ENCODE data around the gene HOXA11. TPM values are rescaled to one million over a fixed set of nuclear protein-coding genes. Genes with fewer than 3 reads are reported as not detected.
A peak's percentile ranks its signal among the peaks of the same experiment; 100 is the strongest.

The HOXA11 gene
- total RNA-seq, 1 experiment from 2014 or later = 26.6 TPM

DNA sequence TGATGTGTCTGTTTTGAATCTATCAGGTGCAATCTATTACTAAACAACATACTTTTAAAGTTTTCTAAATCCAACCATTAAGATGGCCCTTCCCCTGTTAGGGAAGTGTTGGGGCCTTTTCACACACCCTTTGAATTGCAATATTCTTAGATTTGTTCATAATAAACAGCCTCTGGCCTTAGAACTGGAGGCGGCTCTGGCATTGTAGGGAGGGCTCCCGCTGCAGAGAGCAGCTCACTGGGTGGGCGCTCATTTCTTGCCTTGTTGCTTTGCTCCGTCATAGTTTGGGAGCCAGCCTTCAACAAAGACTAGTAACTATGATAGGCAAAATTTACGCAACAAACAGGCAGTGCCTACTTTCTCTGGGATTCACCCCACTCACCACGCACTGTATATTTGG is 6.7 kb downstream of the HOXA11 start:
- Histone ChIP-seq H3K4me3 (ENCODE audit: low read length) (peak overlapping the region; percentile 84), H3F3A (ENCODE audit: low read length, unreplicated experiment) (no peaks in the 10 kb centered on the region), H4K20me1 (ENCODE audit: low read length) (no peaks in the 10 kb centered on the region), H3K27me3 (ENCODE audit: low read length) (no peaks in the 10 kb centered on the region), H3K36me3 (ENCODE audit: low read depth, low read length) (no peaks in the 10 kb centered on the region), H3K79me2 (ENCODE audit: low read length) (peaks cover 99% of the 10 kb centered on the region), H3K9me2 (replicated peaks; ENCODE audit: low read length) (no peaks in the 10 kb centered on the region), H2AFZ (ENCODE audit: low read length) (no peak overlapping the region), H3K9ac (ENCODE audit: low read length) (peak overlapping the region; percentile 90), H3K27ac (ENCODE audit: low read length) (peak overlapping the region; percentile 97), H3K4me2 (ENCODE audit: low read length) (peak overlapping the region; percentile 93), H3K4me1 (ENCODE audit: insufficient read depth, low read length) (peaks cover 46% of the 10 kb centered on the region), H3K9me3 (ENCODE audit: low read length) (no peaks in the 10 kb centered on the region)
- CTCF ChIA-PET = no interaction called here
- TF ChIP-seq EZH2phosphoT487 (IDR thresholded peaks at IDR 0.05; ENCODE audit: borderline replicate concordance, low read length) = no peak
- TF ChIP-seq CTCF (conservative IDR thresholded peaks at IDR 0.05; ENCODE audit: low read depth, low read length) = no peak
- no peak for TF ChIP-seq EZH2 (IDR thresholded peaks at IDR 0.05; ENCODE audit: low read length, unreplicated experiment)
- no TSS peak for BruUV-seq (replicated peaks)
- ATAC-seq (no peak), DNase-seq (no peak)
- POLR2A ChIA-PET (ENCODE audit: unreplicated experiment) = interaction anchor here (0.5 to 1.3 kb wide), 2 partner anchors 9 to 11 kb away, joined by 7 read pairs; no protein-coding TSS in a partner anchor
- intact Hi-C loops (cut with micrococcal nuclease) = no loop called here

- DNase-seq (no peak), ATAC-seq (no peak)
- intact Hi-C loops (cut with micrococcal nuclease) = no loop called here
- ChIA-PET POLR2A (ENCODE audit: unreplicated experiment) (interaction anchor here (0.5 kb wide), 1 partner anchor 428 kb away, joined by 4 read pairs; no protein-coding TSS in a partner anchor), CTCF (no interaction called here)
- Histone ChIP-seq H3K4me2 (ENCODE audit: low read length) (peak overlapping the region; percentile 93), H3K4me3 (ENCODE audit: low read length) (peak overlapping the region; percentile 84), H3K9me2 (replicated peaks; ENCODE audit: low read length) (no peaks in the 10 kb centered on the region), H2AFZ (ENCODE audit: low read length) (no peak overlapping the region), H3K9ac (ENCODE audit: low read length) (peak overlapping the region; percentile 90), H4K20me1 (ENCODE audit: low read length) (no peaks in the 10 kb centered on the region), H3K4me1 (ENCODE audit: insufficient read depth, low read length) (peaks cover 45% of the 10 kb centered on the region), H3K27ac (ENCODE audit: low read length) (peak overlapping the region; percentile 97), H3K9me3 (ENCODE audit: low read length) (no peaks in the 10 kb centered on the region), H3K36me3 (ENCODE audit: low read depth, low read length) (no peaks in the 10 kb centered on the region), H3K79me2 (ENCODE audit: low read length) (peaks cover 99% of the 10 kb centered on the region), H3F3A (ENCODE audit: low read length, unreplicated experiment) (no peaks in the 10 kb centered on the region), H3K27me3 (ENCODE audit: low read length) (no peaks in the 10 kb centered on the region)
- BruUV-seq (replicated peaks) = no TSS peak
- TF ChIP-seq EZH2phosphoT487 (IDR thresholded peaks at IDR 0.05; ENCODE audit: borderline replicate concordance, low read length) (no peak), CTCF (conservative IDR thresholded peaks at IDR 0.05; ENCODE audit: low read depth, low read length) (no peak), EZH2 (IDR thresholded peaks at IDR 0.05; ENCODE audit: low read length, unreplicated experiment) (no peak)
Observed at GRCh38 chr7:27177795-27178320, 7.2 kb downstream of the HOXA11 start.

Measured in PC-3 (cell line).